Measurements from ENCODE around the gene CCNY.
"Not testable (repeated sequence)": the region's sequence is repeated elsewhere in the genome, so short reads cannot be mapped to it uniquely, and the experiment has no call there.

The CCNY gene

DNA sequence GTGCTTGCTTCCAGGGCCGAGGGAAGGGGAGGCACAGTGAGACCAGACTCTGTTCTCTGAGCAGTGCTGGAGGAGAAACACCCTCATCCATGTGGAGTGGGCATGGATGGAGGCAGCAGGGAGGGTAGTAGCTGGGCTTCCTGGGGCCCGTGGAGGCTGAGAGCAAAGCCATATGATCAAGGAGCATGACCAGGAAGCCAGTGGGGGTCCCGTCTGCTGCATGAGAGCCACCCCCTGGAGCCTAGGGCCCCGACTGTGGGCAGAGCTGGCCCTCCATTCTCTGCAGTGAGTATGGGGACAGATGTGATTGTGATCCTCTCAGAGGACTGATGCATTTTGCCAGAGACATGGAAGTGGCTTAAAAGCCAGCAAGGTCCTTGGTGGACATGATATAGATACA is 61.6 kb downstream of the CCNY start:
- Mint-ChIP-seq H3K4me1 (peaks cover 43% of the 10 kb centered on the region), H3K9me3 (no peaks in the 10 kb centered on the region), H3K27me3 (no peaks in the 10 kb centered on the region), H3K4me3 (no peak overlapping the region), H3K27ac (ENCODE audit: low read depth) (no peak overlapping the region), H3K36me3 (ENCODE audit: insufficient read depth) (peaks cover 5% of the 10 kb centered on the region)
- ATAC-seq (replicated peaks; ENCODE audit: extremely low read depth, poor library complexity, severe bottlenecking) (no peak), DNase-seq (ENCODE audit: low spot score in 2 of 2) (no peak)

GRCh38 chr10:35398355-35398754 is 62.0 kb downstream of the CCNY start:
- H3K27me3 Mint-ChIP-seq: no peaks in the 10 kb centered on the region
- DNase-seq (ENCODE audit: low spot score in 2 of 2) (no peak), ATAC-seq (replicated peaks; ENCODE audit: extremely low read depth, poor library complexity, severe bottlenecking) (no peak)
- H3K36me3 Mint-ChIP-seq (ENCODE audit: insufficient read depth): peaks cover 5% of the 10 kb centered on the region
- no peak overlapping the region for H3K27ac Mint-ChIP-seq (ENCODE audit: low read depth)
- H3K9me3 Mint-ChIP-seq: no peaks in the 10 kb centered on the region
- H3K4me1 Mint-ChIP-seq: peaks cover 39% of the 10 kb centered on the region
- no peak overlapping the region for H3K4me3 Mint-ChIP-seq

DNA sequence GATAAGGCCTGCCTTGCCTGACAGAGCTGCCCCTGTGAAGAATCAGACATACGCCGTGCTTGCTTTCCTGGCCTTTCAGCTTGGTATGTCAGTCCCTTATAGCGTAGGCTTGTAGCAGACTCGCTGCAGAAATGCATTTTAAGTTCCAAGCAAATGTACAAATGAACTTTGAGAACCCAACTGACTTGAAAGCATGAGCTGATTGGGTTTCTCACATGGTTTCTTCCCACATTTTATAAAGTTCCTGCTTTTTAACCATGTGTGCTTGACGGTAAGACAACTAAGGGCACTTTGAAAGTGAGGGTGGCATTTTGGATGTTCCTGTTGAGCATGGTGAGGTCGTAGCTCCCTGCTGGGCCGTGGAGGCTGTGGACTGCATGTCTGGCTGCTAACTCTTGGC is 62.6 kb downstream of the CCNY start:
- no peaks in the 10 kb centered on the region for H3K27me3 Mint-ChIP-seq
- peaks cover 5% of the 10 kb centered on the region for H3K36me3 Mint-ChIP-seq (ENCODE audit: insufficient read depth)
- peaks cover 36% of the 10 kb centered on the region for H3K4me1 Mint-ChIP-seq
- no peak for DNase-seq (ENCODE audit: low spot score in 2 of 2)
- H3K27ac Mint-ChIP-seq (ENCODE audit: low read depth): no peak overlapping the region
- ATAC-seq (replicated peaks; ENCODE audit: extremely low read depth, poor library complexity, severe bottlenecking): no peak
- H3K9me3 Mint-ChIP-seq: no peaks in the 10 kb centered on the region
- H3K4me3 Mint-ChIP-seq: no peak overlapping the region

DNA sequence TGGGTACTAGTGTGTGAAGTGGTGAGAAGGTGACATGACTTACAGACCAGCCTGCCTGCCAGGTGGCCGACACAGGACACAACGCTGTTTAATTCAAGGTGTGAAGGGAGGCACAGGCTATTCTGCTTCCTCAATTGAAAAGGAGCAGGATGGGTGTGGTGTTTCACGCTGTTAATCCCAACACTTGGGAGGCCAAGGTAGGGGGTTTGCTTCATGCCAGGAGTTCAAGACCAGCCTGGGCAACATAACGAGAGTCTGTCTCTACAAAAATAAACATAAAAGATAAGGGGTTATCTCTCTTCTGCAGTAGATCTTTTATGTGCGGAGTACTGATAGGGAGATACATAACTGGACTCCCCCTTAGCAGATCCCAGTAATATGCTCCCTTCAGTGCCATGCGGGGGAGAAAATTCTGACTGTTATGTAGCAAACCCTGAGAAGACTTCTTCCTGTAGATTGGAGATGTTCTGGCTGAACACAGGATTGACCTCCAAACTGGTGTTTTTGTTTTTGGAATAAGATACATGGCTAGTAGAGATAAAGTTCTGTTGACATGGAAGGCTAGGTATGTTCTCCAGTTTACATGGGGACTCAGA is 63.2 kb downstream of the CCNY start:
- Mint-ChIP-seq H3K9me3 (no peaks in the 10 kb centered on the region), H3K27me3 (no peaks in the 10 kb centered on the region), H3K4me3 (no peak overlapping the region), H3K36me3 (ENCODE audit: insufficient read depth) (peaks cover 5% of the 10 kb centered on the region), H3K4me1 (peaks cover 36% of the 10 kb centered on the region), H3K27ac (ENCODE audit: low read depth) (no peak overlapping the region)
- DNase-seq (ENCODE audit: low spot score in 2 of 2): no peak
- ATAC-seq (replicated peaks; ENCODE audit: extremely low read depth, poor library complexity, severe bottlenecking): no peak

- ATAC-seq (replicated peaks; ENCODE audit: extremely low read depth, poor library complexity, severe bottlenecking) (no peak), DNase-seq (ENCODE audit: low spot score in 2 of 2) (no peak)
- Mint-ChIP-seq H3K9me3 (no peaks in the 10 kb centered on the region), H3K27ac (ENCODE audit: low read depth) (no peak overlapping the region), H3K4me1 (peaks cover 26% of the 10 kb centered on the region), H3K36me3 (ENCODE audit: insufficient read depth) (peaks cover 7% of the 10 kb centered on the region), H3K4me3 (no peak overlapping the region), H3K27me3 (no peaks in the 10 kb centered on the region)
Measured at GRCh38 chr10:35400595-35401268, 64.4 kb downstream of the CCNY start.

DNA sequence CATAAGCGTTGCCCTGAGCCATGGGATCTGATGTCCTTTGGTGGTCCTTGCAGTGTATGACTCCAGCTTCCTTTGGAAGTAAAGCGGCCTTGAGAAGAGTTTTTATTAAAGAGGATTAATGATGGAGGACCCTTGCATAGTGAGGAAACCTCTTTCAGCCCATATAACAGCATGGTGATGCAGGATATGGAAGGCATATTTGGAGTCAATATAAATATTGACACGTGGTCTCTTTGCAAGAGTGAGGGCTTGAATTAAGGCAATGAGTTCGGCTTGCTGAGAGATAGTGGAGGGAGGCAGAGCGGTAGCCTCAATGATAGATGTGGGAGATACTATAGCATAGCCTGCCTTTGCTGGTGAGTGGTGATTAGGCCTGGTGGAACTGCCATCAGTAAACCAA is 67.2 kb downstream of the CCNY start:
- DNase-seq (ENCODE audit: low spot score in 2 of 2); H3K4me3 Mint-ChIP-seq; ATAC-seq (replicated peaks; ENCODE audit: extremely low read depth, poor library complexity, severe bottlenecking): not testable (repeated sequence)

DNA sequence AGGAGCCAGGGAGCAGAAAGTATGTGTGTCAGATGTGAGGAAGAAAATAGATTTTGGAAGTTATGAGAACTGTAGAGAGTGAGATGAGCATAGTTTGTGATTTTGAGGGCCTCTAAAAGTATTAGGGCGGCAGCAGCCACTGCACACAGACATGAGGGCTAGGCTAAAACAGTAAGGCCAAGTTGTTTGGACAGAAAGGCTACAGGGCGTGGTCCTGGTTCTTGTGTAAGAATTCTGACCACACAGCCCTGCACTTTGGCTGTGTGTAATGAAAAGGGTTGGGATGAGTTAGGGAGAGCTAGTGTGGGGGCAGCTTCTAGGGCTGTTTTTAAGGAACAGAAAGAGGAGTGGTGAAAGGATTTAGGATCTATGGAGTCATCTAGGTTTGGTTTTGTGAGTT is 67.8 kb downstream of the CCNY start:
- not testable (repeated sequence) for H3K4me3 Mint-ChIP-seq; H3K36me3 Mint-ChIP-seq (ENCODE audit: insufficient read depth); H3K27ac Mint-ChIP-seq (ENCODE audit: low read depth); ATAC-seq (replicated peaks; ENCODE audit: extremely low read depth, poor library complexity, severe bottlenecking); H3K27me3 Mint-ChIP-seq; DNase-seq (ENCODE audit: low spot score in 2 of 2); H3K9me3 Mint-ChIP-seq
- peaks cover 24% of the 10 kb centered on the region for H3K4me1 Mint-ChIP-seq

More for the DNA sequence above, 67.2 kb downstream of the CCNY start:
- not testable (repeated sequence) for H3K27ac Mint-ChIP-seq (ENCODE audit: low read depth); H3K36me3 Mint-ChIP-seq (ENCODE audit: insufficient read depth); H3K9me3 Mint-ChIP-seq; H3K27me3 Mint-ChIP-seq
- H3K4me1 Mint-ChIP-seq: peaks cover 18% of the 10 kb centered on the region

GRCh38 chr10:35406003-35406630 is 69.8 kb downstream of the CCNY start:
- not testable (repeated sequence) for H3K27me3 Mint-ChIP-seq; H3K36me3 Mint-ChIP-seq (ENCODE audit: insufficient read depth); H3K4me3 Mint-ChIP-seq; ATAC-seq (replicated peaks; ENCODE audit: extremely low read depth, poor library complexity, severe bottlenecking); H3K9me3 Mint-ChIP-seq; DNase-seq (ENCODE audit: low spot score in 2 of 2); H3K27ac Mint-ChIP-seq (ENCODE audit: low read depth)
- H3K4me1 Mint-ChIP-seq: peaks cover 41% of the 10 kb centered on the region

GRCh38 chr10:35407696-35408095 is 71.4 kb downstream of the CCNY start:
- H3K27ac Mint-ChIP-seq (ENCODE audit: low read depth): peak overlapping the region; percentile 9
- not testable (repeated sequence) for H3K9me3 Mint-ChIP-seq; H3K36me3 Mint-ChIP-seq (ENCODE audit: insufficient read depth); DNase-seq (ENCODE audit: low spot score in 2 of 2); ATAC-seq (replicated peaks; ENCODE audit: extremely low read depth, poor library complexity, severe bottlenecking); H3K27me3 Mint-ChIP-seq
- H3K4me1 Mint-ChIP-seq: peaks cover 41% of the 10 kb centered on the region
- peak overlapping the region; percentile 7 for H3K4me3 Mint-ChIP-seq

GRCh38 chr10:35409094-35409582 is 72.8 kb downstream of the CCNY start:
- ATAC-seq (replicated peaks; ENCODE audit: extremely low read depth, poor library complexity, severe bottlenecking) (no peak), DNase-seq (ENCODE audit: low spot score in 2 of 2) (no peak)
- peaks cover 44% of the 10 kb centered on the region for H3K4me1 Mint-ChIP-seq
- peak overlapping the region; percentile 23 for H3K27ac Mint-ChIP-seq (ENCODE audit: low read depth)
- H3K27me3 Mint-ChIP-seq: no peaks in the 10 kb centered on the region
- no peaks in the 10 kb centered on the region for H3K9me3 Mint-ChIP-seq
- peaks cover 4% of the 10 kb centered on the region for H3K36me3 Mint-ChIP-seq (ENCODE audit: insufficient read depth)
- no peak overlapping the region for H3K4me3 Mint-ChIP-seq

GRCh38 chr10:35409808-35410207 is 73.5 kb downstream of the CCNY start:
- no peak overlapping the region for H3K4me3 Mint-ChIP-seq
- no peaks in the 10 kb centered on the region for H3K27me3 Mint-ChIP-seq
- H3K27ac Mint-ChIP-seq (ENCODE audit: low read depth): no peak overlapping the region
- no peaks in the 10 kb centered on the region for H3K9me3 Mint-ChIP-seq
- ATAC-seq (replicated peaks; ENCODE audit: extremely low read depth, poor library complexity, severe bottlenecking) (no peak), DNase-seq (ENCODE audit: low spot score in 2 of 2) (no peak)
- peaks cover 50% of the 10 kb centered on the region for H3K4me1 Mint-ChIP-seq
- H3K36me3 Mint-ChIP-seq (ENCODE audit: insufficient read depth): peaks cover 4% of the 10 kb centered on the region

DNA sequence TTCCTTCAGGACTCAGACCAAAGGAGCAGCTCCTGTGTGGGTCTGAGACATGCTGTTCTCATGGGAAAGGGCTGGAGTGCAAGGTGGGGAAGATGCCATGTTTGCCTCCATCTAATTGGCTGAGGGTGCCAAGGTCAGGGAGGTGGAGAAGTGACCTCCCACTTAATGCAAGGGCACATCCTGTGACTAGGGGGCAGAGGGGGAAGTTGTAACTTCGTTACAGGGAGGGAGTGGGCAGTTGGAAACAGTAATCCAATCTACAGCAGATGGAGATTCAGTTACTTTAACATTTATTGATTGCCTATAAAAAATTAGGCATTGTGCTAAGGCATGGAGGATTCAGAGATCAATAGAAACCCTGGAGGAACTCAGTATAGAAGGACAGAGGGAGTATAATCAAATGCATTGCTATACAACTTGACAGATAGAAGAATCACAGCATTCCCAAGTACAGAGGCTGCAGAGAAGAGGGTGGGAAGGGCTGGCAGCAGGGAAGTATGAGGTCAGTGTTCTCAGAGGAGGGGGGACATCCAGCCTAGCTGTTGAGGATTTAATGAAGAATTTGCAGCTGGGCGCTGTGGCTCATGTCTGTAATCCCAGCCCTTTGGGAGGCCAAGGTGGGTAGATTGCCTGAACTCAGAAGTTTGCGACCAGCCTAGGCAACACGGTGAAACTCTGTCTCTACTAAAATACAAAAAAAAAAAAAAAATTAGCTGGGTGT is 75.9 kb downstream of the CCNY start:
- Mint-ChIP-seq H3K9me3 (no peaks in the 10 kb centered on the region), H3K36me3 (ENCODE audit: insufficient read depth) (peaks cover 1% of the 10 kb centered on the region), H3K27me3 (no peaks in the 10 kb centered on the region), H3K4me1 (peaks cover 66% of the 10 kb centered on the region), H3K4me3 (no peak overlapping the region), H3K27ac (ENCODE audit: low read depth) (no peak overlapping the region)
- no peak for DNase-seq (ENCODE audit: low spot score in 2 of 2)
- ATAC-seq (replicated peaks; ENCODE audit: extremely low read depth, poor library complexity, severe bottlenecking): no peak

All from central memory CD8-positive, alpha-beta T cell (primary cell).